CD4-positive, alpha-beta T cell treated with Interleukin-6 at 100 ng/mL for 8 hours (primary cell): ENCODE measurements around the gene TEDC2.

Source experiments
- DNase-seq: peaks from one replicate; pipeline ENCODE4 v3.0.0-alpha.2; 2020; ENCODE audit warnings: mixed read lengths, low spot score

TEDC2 gene

GRCh38 chr16:2496223-2497115, 36.6 kb downstream of the TEDC2 start:
- DNase-seq, result no peak

DNA sequence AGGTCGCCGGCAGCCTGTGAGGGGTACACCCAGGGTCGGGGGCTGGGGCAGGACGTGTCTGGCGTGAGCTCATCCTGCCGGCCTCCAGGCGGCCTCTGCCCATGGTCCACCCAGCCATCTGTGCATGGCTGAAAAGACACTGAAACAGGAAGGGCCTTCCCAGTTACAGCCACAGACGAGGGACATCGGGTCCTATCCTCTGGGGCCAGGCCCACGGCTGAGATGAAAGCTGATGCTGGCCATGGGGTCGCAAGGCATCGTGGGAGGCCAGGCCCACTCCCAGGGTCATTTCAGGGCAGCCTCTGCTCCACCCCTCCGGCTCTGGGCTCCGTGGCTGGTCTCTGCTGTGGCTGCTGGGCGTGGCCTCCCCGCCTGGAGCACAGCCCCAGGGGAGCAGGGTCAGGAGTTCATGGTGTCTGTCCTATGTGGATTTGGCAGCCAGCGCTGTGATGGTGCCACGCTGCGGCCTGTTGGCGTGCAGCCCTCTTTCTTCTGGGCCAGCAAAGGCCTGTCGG, 37.3 kb downstream of the TEDC2 start:
- DNase-seq, result no peak

DNA sequence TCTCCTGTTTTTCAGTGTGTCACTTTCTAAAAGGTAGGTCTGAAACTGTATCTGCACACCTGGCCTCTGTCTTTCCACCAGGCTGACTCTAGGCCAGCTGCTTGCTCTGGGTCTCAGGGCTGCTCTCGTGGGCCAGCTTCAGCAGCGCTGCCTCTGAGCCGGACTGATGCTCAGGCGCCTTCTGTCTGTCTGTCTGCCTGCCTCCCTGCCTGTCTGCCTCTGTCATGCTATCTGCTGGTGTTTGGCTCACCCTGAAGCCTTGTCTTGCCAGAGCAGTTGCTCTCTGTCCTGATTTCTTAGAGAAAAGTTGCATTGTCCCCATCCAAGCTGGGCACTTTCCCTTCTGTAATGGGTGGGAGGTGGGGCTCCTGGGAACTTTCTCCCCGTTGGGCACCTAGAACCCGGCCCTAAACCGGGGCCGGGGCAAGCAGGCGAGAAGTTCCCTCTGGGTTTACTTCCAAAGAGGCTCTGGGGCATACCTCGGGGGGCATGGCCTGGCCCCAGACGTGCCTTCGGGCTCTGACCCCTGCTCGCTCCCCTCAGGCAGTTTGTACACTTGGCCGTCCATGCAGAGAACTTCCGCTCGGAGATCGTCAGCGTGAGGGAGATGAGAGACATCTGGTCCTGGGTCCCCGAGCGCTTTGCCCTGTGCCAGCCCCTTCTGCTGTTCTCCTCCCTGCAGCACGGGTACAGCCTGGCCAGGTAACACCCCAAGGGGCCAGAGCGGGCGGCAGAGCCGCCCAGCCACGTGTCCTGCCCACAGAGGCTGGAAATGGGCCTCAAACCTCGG, 38.0 kb downstream of the TEDC2 start:
- no peak for DNase-seq

GRCh38 chr16:2498531-2499253, 38.8 kb downstream of the TEDC2 start:
- DNase-seq, result no peak

GRCh38 chr16:2499454-2499853, 39.5 kb downstream of the TEDC2 start:
- DNase-seq, result no peak

GRCh38 chr16:2499890-2500429, 40.1 kb downstream of the TEDC2 start:
- no peak for DNase-seq

DNA sequence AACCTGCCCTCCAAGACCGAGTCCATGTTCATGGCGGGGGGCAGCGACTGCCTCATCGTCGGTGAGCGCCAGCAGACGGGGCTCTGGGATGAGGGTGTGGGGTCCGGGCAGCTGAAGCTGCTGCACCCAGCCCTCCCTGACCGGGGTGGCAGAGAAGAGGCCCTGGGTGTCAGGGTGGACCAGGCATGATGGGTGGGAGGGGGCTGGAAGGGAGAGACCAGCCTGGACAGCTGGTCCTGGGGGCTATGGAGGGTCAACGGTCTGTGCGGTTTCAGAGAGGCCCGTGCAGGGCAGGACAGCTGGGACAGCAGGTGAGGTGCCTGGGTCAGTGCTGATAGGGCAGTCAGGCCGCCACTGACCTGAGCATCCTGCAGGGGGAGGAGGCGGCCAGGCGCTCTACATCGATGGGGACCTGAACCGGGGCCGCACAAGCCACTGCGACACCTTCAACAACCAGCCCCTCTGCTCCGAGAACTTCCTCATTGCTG, 40.6 kb downstream of the TEDC2 start:
- no peak for DNase-seq

- peak; percentile 74 for DNase-seq
Observed at GRCh38 chr16:2500918-2501750, 41.2 kb downstream of the TEDC2 start.

GRCh38 chr16:2501946-2502895, 42.3 kb downstream of the TEDC2 start:
- no peak for DNase-seq

GRCh38 chr16:2505695-2506094, 45.8 kb downstream of the TEDC2 start:
- DNase-seq, result no peak

GRCh38 chr16:2507052-2507659, 47.2 kb downstream of the TEDC2 start:
- DNase-seq, result peak; percentile 0

GRCh38 chr16:2507665-2508064, 47.8 kb downstream of the TEDC2 start:
- DNase-seq, result peak; percentile 0

GRCh38 chr16:2508722-2509400, 49.0 kb downstream of the TEDC2 start:
- DNase-seq, result no peak

- no peak for DNase-seq
Observed at GRCh38 chr16:2511128-2511800, 51.4 kb downstream of the TEDC2 start.

DNA sequence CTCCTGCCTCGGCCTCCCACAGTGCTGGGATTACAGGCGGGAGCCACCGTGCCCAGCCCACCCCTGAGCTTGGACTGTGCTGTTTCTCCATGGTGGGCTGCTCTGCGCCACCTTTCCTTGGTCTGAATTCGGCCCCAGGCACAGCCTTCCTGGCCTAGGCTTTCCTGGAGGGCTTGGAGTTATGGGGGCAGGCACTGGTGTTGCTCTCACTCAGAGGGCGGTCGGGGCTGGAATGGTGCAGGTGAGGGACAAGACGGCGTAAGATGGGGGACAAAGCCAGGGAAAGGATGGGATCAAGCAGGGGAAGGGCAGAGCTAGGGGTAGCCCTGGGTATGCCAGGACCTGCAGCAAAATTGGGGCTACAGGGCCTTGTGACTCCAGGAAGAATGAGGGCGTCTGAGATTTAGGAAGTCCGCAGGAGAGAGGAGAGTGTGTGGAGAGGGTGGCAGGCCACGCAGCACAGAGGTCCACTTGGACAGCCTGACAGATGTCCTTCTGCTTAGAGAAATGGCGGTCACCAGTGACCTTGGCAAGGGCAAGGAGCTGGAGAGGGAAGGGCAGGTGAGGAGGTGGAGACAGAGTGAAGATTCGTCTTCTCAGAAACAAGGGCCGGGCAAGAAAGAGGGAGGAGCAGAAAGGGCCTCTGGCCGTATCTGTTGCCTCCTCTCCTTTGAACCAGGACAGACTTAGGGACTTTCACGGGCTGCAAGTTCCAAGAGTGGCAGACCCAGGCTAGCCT, 52.3 kb downstream of the TEDC2 start:
- DNase-seq, result no peak

GRCh38 chr16:2512735-2513404, 53.0 kb downstream of the TEDC2 start:
- no peak for DNase-seq
